ENCODE measurements around the gene DLG1.
A peak's percentile ranks its signal among the peaks of the same experiment; 100 is the strongest.

Gene DLG1

DNA sequence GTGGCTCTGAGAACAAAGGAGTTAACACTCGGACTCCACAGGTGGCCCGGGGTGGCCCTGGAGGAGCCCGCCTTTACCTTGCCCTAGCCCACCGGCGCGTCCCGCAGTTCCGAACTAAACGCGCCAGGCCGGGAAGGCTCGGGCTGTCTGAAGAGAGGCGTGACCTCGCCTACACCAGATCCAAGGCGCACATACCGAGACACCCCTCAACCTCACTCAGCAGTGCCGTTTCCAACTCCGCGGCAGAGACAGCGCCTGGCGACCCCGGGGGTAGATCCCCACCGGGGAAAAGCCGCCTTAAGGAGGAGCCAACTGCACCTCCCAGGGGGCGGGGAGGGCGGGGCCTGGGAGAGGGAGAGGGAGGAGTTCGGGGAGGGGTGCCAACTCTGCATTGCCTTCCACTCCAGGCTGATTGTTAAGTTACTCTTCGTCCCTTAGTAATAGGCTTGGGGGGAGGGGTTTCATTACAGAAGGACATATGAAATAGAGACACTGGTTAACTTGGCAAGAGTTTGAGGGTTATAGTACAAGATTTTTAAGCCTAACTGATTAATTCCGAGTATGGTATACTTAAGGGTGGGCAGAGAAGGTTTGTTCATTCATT lies at the start of gene DLG1:
Gene DLG1, minus strand, starts transcription at position 272 of the 604 bp plus-strand sequence. CDS start 1,408 bp downstream, outside the sequence.
- DNase-seq, result peak; percentile 84

DNA sequence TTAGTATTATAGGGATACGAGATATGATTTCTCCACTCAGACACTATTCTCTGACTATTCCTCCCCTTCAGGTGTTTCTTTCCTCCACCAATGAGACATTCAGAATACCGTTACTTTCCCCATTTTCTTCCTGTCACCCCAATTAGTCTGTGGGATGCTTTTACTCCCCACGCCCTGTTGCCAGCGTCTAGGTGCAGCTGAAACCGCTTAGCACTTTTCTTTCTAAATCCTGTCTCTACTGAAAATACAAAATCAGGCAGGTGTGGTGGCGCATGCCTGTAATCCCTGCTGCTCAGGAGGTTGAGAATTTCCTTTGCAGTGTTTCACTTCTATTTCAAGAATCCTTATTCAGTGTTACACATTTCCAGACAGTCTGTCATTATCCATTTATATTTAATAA lies 49.6 kb upstream of the DLG1 start:
- DNase-seq, result no peak

- DNase-seq, result no peak
These were observed 47.0 kb upstream of the DLG1 start for GRCh38 chr3:197345390-197345789.

DNA sequence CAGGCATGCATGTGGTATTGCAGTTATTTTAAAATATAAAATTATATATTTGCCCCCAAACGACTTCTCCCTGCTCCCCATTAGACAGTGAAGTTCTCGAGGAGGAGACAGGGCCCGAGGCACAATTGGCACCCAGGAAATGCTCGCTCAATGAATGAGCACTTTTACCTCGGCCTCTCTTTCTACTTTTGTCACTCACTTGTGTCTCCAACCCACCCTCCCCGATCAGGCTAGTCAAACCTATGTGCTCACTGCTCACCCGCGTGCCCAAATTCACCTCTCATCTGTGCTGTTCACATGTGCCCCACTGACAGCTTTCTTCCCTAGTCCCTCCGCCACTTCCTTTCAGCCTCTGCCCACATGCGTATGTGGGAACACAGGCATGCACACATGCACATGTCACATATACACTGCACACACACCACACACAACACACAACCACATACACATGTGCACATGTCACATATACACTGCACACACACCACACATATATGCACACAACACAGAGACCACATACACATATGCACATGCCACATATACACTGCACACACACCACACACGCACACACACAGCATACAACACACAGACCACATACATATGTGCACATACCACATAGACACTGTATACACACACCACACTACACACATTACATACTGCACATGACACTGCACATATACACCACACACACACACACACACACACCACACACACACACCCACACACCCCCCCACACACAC lies 46.3 kb upstream of the DLG1 start:
- DNase-seq, result no peak

GRCh38 chr3:197343656-197344408 lies 45.4 kb upstream of the DLG1 start:
- DNase-seq, result no peak

DNA sequence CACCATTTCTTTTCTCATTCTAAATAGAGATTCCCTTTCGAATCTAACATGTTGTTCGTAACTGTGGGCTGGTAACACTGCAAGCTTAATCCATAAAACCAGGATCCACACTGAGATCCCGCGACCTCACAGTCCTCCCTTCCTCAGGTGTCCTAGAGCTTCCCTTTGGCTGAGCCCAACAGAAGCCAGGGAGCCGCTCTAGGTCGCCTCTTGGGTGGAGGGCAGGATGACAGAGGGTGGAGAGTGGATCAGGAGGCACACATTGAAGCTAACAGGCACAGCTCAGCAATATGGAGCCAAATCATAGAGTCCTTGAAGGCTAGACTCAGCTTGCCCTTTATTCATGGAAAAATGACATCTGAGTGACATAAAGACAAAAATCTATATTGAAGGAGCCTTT lies 44.7 kb upstream of the DLG1 start:
- DNase-seq, result no peak

DNA sequence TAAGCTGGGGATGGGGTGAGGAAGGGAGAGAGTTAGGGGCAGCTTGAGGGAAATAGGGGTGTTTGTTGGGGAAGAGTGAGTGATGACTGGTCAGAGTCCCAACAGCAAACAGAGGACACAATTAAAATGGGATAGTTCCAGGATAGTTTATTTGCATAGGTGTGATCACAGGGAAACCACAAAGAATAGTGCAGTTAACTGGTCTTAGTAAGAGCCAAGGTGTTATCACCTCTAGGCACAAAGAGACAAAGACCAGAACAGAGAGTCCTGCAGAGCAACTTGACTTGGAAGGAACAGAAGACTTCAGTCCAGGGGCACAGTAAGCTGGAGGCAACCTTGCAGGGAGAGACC lies 42.1 kb upstream of the DLG1 start:
- no peak for DNase-seq

GRCh38 chr3:197339841-197340520 lies 41.6 kb upstream of the DLG1 start:
- no peak for DNase-seq

- DNase-seq, result no peak
These were observed 40.2 kb upstream of the DLG1 start for GRCh38 chr3:197338586-197338985.

GRCh38 chr3:197337656-197338055 lies 39.2 kb upstream of the DLG1 start:
- no peak for DNase-seq

GRCh38 chr3:197337214-197337613 lies 38.8 kb upstream of the DLG1 start:
- no peak for DNase-seq

GRCh38 chr3:197336348-197336747 lies 37.9 kb upstream of the DLG1 start:
- DNase-seq, result no peak

- no peak for DNase-seq
These were observed 37.2 kb upstream of the DLG1 start for GRCh38 chr3:197335428-197336132.

DNA sequence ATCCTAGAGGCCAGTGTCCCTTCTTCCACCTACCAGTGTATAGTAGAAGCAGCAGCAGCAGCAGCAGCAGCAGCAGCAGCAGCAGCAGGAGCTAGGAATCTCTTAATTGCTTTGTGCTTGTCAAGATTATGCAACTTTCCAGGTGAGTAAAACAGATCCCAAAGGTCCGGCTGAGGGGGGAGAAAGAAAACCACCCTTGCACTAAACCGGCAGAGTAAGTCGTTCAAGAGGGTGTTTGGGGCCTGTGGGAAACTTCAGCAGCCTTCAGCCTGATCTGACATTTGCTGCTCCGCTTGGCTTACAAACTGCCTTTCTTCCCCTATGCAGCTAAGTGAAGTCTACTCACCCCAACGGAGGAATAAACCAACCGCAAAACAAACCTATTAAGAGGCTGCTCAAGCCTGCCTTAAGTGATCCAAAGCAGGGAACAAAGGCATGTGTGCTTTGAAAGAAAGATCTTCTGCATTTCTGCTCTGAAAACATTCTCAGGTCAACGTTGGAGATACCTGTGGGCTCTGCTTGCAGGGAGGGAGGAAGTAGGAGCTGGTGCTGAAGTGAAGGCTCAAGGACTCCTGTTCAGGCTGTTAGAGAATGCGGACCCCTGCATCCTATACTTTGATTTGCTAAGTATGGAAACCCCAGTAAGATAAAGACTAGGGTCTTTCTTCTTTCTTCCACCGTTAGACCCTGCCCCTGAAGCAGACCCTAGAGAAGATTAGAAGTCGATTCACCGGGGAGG lies 35.7 kb upstream of the DLG1 start:
- no peak for DNase-seq

GRCh38 chr3:197331131-197331530 lies 32.7 kb upstream of the DLG1 start:
- no peak for DNase-seq

DNA sequence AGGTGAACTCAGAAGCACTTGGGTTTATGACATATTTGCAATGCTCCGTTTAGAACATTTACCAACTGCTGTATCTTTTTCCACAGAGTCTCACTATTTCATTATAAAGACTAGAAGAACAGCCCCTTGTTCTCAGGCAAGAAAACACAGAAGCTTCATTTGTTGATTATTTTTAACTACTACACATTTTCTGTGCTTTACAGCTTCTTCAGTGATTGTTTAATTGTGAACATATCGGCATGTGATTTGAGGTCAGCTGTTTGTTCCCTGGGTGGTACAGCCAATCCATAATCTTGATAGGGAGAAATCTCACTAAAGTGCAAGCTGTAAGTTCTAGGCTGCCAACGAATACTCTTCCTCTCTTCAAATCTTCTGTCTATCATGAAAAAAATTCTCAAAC lies 31.0 kb upstream of the DLG1 start:
- no peak for DNase-seq

- DNase-seq, result no peak
These were observed 29.8 kb upstream of the DLG1 start for GRCh38 chr3:197328198-197328597.

DNA sequence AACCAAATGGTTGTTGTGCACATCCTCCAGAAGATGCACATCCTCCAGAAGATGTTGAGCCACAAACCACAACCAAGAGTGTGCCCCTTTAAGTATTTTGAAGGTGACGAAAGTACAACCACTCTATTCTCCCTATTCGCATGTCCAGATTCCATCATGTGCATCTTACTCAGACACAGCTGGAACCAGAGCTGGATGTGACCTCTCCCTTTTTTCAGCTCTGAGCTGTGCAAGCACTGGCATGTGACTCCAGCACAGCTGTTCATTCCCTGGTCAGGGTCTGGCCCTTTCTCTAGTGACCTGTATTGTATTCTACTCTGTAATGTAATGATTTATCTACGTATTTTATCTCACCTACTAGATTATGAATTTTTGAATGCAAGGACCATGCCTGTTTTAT lies 29.3 kb upstream of the DLG1 start:
- no peak for DNase-seq

DNA sequence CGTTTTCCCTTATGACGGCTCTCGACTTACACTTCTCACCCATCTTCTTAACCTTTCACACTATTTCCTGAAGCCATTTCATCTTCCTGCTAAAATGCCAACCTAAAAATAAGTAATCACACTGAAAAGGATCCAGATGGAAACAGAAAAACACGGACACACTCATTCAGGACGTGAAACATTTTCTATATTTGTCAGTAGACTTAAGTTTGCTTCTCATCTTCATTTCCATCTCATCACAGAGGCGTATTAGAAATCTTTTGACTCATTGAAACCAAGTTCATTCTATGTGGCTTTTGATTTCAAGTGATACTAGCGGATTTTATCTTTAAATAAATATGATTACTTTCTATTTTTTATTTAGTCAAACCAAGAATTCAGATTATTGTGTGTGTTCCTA lies 27.4 kb upstream of the DLG1 start:
- no peak for DNase-seq

DNA sequence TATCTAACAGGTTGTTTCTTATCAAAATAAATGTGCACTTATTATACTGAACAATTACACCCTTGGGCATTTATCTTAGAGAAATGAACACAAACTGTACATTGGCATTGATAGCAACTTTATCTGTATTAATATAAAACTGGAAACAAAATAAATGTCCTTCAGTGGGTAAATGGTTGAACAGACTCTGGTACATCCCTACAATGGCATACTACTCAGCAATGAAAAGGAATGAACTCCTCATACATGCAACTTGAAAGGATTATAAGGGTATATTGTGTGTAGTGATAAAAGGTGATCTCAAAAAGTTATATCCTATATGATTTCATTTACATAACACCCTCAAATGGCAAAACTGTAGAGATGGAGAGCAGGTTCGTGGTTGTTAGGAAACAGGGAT lies 23.7 kb upstream of the DLG1 start:
- no peak for DNase-seq

DNA sequence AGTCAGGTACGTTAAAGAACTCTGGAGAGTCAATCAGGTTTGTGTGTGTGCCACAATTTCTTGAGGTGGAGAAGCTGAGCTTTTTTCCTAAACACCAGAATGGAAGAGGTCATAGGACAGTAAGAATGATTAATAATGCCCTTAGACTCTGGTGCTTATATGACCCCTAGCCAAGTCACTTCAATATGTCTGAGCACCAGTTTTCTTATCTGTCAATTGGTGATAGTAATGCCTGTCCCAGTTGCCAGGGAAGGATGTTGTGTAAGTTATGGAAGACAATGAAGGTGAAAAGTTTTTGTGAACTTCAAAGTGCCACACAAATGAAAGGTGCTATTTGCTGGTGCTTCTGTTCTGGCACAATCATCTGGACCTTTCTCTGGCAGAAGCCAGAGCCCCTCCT lies 22.2 kb upstream of the DLG1 start:
- DNase-seq, result no peak

DNA sequence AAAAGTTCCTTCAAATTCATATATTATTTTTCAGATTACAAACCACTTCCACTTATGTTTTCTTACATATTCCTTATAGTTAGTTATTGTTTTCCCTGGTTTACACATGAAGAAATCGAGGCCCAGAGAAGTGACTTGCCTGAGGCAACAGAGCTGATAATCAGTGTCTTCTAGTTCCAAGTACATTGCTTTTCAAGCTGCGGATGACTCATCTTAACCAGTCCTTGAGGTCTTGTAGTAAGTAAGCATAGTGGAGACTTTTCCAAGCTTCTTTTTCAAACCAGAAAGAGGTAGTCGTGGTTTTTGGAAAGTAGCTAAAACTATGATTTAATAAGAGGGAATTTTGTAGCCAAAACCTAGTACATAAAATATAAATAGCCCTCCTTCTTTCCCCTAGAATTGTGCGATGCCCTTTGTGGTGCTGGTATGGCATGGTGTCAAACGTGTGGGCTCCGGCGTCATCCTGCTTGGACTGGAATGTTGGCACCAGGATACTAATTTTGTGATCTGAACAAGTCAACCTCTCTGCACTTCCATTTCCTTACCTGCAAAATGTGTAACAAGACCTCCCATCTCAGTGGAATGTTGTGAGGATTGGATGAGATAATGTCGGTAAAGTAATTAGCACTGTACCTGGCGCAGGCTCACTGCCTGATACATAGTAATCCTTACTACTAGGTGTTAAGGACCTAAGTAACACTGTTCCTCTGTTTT lies 19.0 kb upstream of the DLG1 start:
- no peak for DNase-seq

Measured in stimulated activated naive CD4-positive, alpha-beta T cell treated with Interleukin-2 at 50 U/mL for 16 hours (primary cell).